Panc1 (cell line): ENCODE data around the gene SARDH.

Experiments used
- POLR2AphosphoS5 ChIP-seq: IDR thresholded peaks from 2 replicates; pipeline ENCODE4 v1.6.1; 2012; ENCODE audit warnings: mild to moderate bottlenecking, low read depth, low read length, moderate library complexity
- TCF7L2 ChIP-seq: IDR thresholded peaks from 2 replicates; pipeline ENCODE4 v1.6.1; 2011; ENCODE audit warnings: mild to moderate bottlenecking, low read depth, low read length, inconsistent platforms
- TF ChIP-seq, protein P1 (sequence below): fragments of 450-650 bp; IDR thresholded peaks from 2 replicates; pipeline ENCODE4 v1.5.1; 2017; ENCODE audit warnings: mild to moderate bottlenecking
- TF ChIP-seq, protein P2 (sequence below), 2 experiments: IDR thresholded peaks; 2 replicates each; pipeline ENCODE4 v1.6.1; 2011 to 2012; ENCODE audit warnings: low read depth in 2 of 2, control low read depth in 1 of 2, low read length in 1 of 2, mild to moderate bottlenecking in 1 of 2, moderate library complexity in 1 of 2; ENCODE audit not compliant: insufficient read depth in 1 of 2

DNA sequence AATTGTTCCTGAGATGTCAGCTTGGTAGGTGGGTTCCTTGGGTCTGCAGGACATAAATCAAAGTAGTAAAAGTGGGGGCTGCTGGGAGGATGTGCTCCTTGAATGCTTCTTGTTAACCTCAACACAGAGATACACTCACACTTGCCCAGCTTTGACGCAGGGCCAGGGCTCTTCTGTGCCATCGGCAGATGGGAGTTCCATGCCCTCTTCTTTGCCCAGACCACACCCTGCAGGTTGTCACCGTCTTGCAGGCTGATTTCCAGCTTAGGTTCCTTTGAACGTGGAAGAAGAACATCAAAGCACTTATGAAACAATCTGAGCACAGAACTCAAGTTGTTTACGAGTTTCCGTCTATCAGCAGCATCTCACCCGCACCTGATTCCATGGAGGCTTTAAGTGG lies 91.0 kb downstream of the SARDH start:
- TF ChIP-seq, protein P1, sequence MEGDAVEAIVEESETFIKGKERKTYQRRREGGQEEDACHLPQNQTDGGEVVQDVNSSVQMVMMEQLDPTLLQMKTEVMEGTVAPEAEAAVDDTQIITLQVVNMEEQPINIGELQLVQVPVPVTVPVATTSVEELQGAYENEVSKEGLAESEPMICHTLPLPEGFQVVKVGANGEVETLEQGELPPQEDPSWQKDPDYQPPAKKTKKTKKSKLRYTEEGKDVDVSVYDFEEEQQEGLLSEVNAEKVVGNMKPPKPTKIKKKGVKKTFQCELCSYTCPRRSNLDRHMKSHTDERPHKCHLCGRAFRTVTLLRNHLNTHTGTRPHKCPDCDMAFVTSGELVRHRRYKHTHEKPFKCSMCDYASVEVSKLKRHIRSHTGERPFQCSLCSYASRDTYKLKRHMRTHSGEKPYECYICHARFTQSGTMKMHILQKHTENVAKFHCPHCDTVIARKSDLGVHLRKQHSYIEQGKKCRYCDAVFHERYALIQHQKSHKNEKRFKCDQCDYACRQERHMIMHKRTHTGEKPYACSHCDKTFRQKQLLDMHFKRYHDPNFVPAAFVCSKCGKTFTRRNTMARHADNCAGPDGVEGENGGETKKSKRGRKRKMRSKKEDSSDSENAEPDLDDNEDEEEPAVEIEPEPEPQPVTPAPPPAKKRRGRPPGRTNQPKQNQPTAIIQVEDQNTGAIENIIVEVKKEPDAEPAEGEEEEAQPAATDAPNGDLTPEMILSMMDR = no peak
- no peak for TF ChIP-seq POLR2AphosphoS5
- TF ChIP-seq, protein P2, sequence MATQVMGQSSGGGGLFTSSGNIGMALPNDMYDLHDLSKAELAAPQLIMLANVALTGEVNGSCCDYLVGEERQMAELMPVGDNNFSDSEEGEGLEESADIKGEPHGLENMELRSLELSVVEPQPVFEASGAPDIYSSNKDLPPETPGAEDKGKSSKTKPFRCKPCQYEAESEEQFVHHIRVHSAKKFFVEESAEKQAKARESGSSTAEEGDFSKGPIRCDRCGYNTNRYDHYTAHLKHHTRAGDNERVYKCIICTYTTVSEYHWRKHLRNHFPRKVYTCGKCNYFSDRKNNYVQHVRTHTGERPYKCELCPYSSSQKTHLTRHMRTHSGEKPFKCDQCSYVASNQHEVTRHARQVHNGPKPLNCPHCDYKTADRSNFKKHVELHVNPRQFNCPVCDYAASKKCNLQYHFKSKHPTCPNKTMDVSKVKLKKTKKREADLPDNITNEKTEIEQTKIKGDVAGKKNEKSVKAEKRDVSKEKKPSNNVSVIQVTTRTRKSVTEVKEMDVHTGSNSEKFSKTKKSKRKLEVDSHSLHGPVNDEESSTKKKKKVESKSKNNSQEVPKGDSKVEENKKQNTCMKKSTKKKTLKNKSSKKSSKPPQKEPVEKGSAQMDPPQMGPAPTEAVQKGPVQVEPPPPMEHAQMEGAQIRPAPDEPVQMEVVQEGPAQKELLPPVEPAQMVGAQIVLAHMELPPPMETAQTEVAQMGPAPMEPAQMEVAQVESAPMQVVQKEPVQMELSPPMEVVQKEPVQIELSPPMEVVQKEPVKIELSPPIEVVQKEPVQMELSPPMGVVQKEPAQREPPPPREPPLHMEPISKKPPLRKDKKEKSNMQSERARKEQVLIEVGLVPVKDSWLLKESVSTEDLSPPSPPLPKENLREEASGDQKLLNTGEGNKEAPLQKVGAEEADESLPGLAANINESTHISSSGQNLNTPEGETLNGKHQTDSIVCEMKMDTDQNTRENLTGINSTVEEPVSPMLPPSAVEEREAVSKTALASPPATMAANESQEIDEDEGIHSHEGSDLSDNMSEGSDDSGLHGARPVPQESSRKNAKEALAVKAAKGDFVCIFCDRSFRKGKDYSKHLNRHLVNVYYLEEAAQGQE (IDR thresholded peaks at IDR 0.05; ENCODE audit: insufficient read depth in 1 of 2, low read depth in 2 of 2, low read length in 1 of 2) = no peak
- no peak for TF ChIP-seq TCF7L2
